WERI-Rb-1 (cell line): ENCODE measurements around the gene DBNL.

Source experiments
- DNase-seq: peaks from one replicate; pipeline ENCODE4 v3.0.0-alpha.2; 2020
- H3K27ac ChIP-seq: fragments of 250-450 bp; sonication (Bioruptor Pico); 2 replicates; pipeline ENCODE4 v1.5.1; 2020; ENCODE audit warnings: mild to moderate bottlenecking, moderate library complexity
- H3K27me3 ChIP-seq: fragments of 250-450 bp; sonication (Bioruptor Pico); 2 replicates; pipeline ENCODE4 v1.5.1; 2021; ENCODE audit warnings: mild to moderate bottlenecking, low read depth, moderate library complexity; ENCODE audit not compliant: insufficient read depth, severe bottlenecking
- H3K36me3 ChIP-seq: fragments of 250-450 bp; sonication (Bioruptor Pico); 2 replicates; pipeline ENCODE4 v1.5.1; 2020; ENCODE audit warnings: mild to moderate bottlenecking, moderate library complexity
- H3K4me3 ChIP-seq: 2 replicates; pipeline ENCODE4 v1.5.1; 2011; ENCODE audit warnings: low read depth, mild to moderate bottlenecking, control low read depth, low read length
- H3K9me3 ChIP-seq: fragments of 250-450 bp; sonication (Bioruptor Pico); 2 replicates; pipeline ENCODE4 v1.5.1; 2021; ENCODE audit warnings: mild to moderate bottlenecking, moderate library complexity; ENCODE audit not compliant: severe bottlenecking
- TF ChIP-seq, protein P1 (sequence below): IDR thresholded peaks from 2 replicates; pipeline ENCODE4 v1.5.1; 2011; ENCODE audit warnings: low read depth, mild to moderate bottlenecking, control low read depth, inconsistent platforms, low read length

DBNL gene

DNA sequence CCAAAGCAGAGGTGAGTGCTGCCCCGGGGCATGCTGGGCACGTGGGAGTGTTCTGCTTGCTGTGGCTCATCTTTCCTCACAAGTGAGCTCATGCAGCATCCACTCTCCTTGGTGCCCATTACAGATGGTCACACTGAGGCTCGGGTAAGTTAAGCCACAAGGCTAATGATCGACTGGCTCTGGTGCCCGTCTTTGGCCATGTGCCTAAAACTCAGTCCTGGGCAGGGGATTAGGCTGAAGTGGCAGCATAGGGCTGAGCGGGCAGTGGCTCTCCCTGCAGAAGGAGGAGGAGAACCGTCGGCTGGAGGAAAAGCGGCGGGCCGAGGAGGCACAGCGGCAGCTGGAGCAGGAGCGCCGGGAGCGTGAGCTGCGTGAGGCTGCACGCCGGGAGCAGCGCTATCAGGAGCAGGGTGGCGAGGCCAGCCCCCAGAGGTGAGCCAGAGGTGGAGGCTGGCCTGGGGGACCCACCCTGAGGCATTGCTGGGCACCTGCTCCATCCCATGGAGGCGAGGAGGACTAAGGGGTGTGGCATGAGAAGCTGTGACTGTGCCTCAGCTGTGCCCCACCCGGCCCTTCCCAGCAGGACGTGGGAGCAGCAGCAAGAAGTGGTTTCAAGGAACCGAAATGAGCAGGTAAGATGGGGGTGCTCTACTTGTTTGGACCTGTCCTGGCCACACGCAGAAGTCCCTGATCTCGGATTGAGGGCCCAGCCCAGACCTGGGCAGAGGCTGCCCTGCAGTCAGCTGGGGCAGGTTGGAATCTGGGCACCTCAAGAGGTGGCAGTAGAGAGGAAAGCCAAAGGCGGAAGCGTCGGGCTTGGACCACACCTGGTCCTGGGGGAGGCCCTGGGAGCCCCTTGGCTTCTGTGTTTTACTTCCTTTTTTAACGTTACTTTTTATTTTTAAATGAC lies 13.6 kb downstream of the DBNL start:
- Histone ChIP-seq H3K4me3 (no peak overlapping the region), H3K36me3 (peaks cover 74% of the 10 kb centered on the region), H3K27me3 (no peaks in the 10 kb centered on the region), H3K9me3 (no peaks in the 10 kb centered on the region), H3K27ac (no peak overlapping the region)
- DNase-seq: no peak
- TF ChIP-seq, protein P1, sequence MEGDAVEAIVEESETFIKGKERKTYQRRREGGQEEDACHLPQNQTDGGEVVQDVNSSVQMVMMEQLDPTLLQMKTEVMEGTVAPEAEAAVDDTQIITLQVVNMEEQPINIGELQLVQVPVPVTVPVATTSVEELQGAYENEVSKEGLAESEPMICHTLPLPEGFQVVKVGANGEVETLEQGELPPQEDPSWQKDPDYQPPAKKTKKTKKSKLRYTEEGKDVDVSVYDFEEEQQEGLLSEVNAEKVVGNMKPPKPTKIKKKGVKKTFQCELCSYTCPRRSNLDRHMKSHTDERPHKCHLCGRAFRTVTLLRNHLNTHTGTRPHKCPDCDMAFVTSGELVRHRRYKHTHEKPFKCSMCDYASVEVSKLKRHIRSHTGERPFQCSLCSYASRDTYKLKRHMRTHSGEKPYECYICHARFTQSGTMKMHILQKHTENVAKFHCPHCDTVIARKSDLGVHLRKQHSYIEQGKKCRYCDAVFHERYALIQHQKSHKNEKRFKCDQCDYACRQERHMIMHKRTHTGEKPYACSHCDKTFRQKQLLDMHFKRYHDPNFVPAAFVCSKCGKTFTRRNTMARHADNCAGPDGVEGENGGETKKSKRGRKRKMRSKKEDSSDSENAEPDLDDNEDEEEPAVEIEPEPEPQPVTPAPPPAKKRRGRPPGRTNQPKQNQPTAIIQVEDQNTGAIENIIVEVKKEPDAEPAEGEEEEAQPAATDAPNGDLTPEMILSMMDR: no peak

DNA sequence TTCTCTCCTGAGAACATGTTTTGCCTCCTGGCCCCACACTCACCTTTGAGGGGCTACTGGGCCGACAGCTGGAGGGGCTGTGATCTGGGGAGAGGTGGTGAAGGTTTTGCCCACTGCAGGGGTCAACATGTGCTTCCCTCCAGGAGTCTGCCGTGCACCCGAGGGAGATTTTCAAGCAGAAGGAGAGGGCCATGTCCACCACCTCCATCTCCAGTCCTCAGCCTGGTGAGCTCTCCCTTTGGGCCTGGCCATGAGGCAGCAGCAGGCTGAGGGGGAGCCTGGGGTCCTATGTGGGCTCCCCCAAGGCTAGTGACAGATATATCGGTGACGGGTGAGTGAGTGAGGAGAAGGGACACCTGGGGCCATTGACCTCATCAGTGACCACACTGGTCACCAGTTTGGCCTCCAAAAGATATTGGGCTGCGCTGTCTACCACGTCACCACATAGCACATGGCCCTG lies 14.3 kb downstream of the DBNL start:
- no peak overlapping the region for H3K4me3 ChIP-seq
- DNase-seq: no peak
- TF ChIP-seq, protein P1: no peak
- H3K27ac ChIP-seq: no peak overlapping the region
- H3K27me3 ChIP-seq: no peaks in the 10 kb centered on the region
- peaks cover 70% of the 10 kb centered on the region for H3K36me3 ChIP-seq
- no peaks in the 10 kb centered on the region for H3K9me3 ChIP-seq

DNA sequence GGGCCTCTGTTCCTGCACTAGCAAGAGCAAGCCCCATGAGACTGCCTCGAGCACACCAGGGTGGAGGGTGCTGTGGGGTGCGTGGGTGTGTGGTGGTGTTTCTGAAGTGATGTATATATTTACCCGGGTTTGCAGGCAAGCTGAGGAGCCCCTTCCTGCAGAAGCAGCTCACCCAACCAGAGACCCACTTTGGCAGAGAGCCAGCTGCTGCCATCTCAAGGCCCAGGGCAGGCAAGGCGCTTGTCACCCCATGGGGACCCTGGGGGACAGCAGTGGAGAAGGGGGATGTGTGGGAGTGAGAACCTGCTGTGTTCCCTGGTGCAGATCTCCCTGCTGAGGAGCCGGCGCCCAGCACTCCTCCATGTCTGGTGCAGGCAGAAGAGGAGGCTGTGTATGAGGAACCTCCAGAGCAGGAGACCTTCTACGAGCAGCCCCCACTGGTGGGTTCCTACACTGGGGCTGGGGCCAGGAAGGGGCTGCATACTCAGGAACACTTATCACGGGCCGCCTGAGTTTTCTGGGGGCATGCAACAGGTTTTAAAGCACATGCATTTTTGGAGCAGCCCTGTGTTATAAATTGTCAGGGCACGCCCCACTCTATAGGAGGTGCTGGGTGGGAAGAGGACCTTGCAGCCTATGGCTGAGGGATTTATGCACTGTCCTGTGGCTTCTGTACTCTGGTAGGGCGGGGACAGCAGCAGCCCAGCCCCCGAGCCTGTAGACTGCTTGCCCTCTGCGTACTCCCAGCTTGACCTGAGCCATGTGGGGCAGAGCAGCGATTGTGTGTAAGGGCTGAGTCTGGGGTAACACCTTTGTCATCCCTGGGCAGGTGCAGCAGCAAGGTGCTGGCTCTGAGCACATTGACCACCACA lies 15.0 kb downstream of the DBNL start:
- H3K9me3 ChIP-seq: no peaks in the 10 kb centered on the region
- no peak for DNase-seq
- H3K27ac ChIP-seq: no peak overlapping the region
- TF ChIP-seq, protein P1: no peak
- H3K36me3 ChIP-seq: peaks cover 68% of the 10 kb centered on the region
- H3K27me3 ChIP-seq: no peaks in the 10 kb centered on the region
- H3K4me3 ChIP-seq: no peak overlapping the region

DNA sequence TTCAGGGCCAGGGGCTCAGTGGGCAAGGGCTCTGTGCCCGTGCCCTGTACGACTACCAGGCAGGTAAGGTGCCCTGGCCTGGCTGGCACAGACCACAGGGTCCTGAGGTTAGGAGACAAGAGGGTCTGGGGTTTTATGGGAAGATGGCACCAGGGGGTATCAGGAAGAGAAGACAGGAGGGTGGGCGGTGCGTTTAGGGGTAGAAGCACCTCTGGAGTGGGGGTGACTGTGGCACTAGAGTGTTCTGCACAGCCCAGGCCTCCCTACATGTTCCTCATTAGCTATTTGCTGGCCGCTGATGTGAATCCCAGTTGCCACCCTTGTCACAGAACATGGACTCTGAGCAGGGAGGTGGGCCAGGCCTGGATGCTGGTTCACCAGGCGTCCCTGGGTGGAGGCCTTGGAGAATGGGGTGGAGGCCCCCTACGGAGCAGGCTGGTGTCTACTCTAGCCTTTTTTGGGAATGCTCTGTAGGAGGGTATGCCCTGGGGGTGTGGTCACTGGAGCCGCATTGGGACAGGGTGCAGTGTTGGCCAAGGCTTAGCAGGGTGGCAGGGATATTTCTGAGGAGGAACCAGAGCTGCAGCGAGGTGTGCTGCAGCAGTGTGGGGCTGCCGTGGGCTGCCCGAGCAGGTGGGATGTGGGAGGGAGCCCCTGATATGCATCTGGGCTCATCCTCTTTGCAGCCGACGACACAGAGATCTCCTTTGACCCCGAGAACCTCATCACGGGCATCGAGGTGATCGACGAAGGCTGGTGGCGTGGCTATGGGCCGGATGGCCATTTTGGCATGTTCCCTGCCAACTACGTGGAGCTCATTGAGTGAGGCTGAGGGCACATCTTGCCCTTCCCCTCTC lies 15.8 kb downstream of the DBNL start:
- Histone ChIP-seq H3K27me3 (no peaks in the 10 kb centered on the region), H3K9me3 (no peaks in the 10 kb centered on the region), H3K4me3 (no peak overlapping the region), H3K36me3 (peaks cover 61% of the 10 kb centered on the region), H3K27ac (no peak overlapping the region)
- TF ChIP-seq, protein P1: no peak
- DNase-seq: no peak

DNA sequence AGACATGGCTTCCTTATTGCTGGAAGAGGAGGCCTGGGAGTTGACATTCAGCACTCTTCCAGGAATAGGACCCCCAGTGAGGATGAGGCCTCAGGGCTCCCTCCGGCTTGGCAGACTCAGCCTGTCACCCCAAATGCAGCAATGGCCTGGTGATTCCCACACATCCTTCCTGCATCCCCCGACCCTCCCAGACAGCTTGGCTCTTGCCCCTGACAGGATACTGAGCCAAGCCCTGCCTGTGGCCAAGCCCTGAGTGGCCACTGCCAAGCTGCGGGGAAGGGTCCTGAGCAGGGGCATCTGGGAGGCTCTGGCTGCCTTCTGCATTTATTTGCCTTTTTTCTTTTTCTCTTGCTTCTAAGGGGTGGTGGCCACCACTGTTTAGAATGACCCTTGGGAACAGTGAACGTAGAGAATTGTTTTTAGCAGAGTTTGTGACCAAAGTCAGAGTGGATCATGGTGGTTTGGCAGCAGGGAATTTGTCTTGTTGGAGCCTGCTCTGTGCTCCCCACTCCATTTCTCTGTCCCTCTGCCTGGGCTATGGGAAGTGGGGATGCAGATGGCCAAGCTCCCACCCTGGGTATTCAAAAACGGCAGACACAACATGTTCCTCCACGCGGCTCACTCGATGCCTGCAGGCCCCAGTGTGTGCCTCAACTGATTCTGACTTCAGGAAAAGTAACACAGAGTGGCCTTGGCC lies 16.6 kb downstream of the DBNL start:
- peaks cover 61% of the 10 kb centered on the region for H3K36me3 ChIP-seq
- no peak overlapping the region for H3K4me3 ChIP-seq

More for the DNA sequence above, 16.6 kb downstream of the DBNL start:
- Histone ChIP-seq H3K27ac (no peak overlapping the region), H3K9me3 (no peaks in the 10 kb centered on the region), H3K27me3 (no peaks in the 10 kb centered on the region)
- no peak for DNase-seq
- TF ChIP-seq, protein P1: no peak
